ENCODE results near the gene COQ5.

COQ5 gene

GRCh38 chr12:120460157-120460556 is 68.8 kb downstream of the COQ5 start:
- in situ Hi-C loops (cut with HindIII; ENCODE audit: low sequenced_read_pairs): no loop called here

GRCh38 chr12:120457133-120457532 is 71.8 kb downstream of the COQ5 start:
- in situ Hi-C loops (cut with HindIII; ENCODE audit: low sequenced_read_pairs): no loop called here

- in situ Hi-C loops (cut with HindIII; ENCODE audit: low sequenced_read_pairs): no loop called here
Measured at GRCh38 chr12:120455302-120455701, 73.7 kb downstream of the COQ5 start.

- in situ Hi-C loops (cut with HindIII; ENCODE audit: low sequenced_read_pairs): no loop called here
Measured at GRCh38 chr12:120453977-120454376, 75.0 kb downstream of the COQ5 start.
